Heart right ventricle (tissue), 16 donors: ENCODE results near the gene TAF1C. TPM values are rescaled to one million over a fixed set of nuclear protein-coding genes. Genes with fewer than 3 reads are reported as not detected.

ENCODE experiments used
- ATAC-seq, 8 donors: fragments of 200-7000 bp; cut with Tn5 transposase; one replicate each; pipeline ENCODE4 v1.9.1; 2020; ENCODE audit warnings: mild to moderate bottlenecking in 8 of 8, moderate library complexity in 8 of 8, moderate number of reproducible peaks in 1 of 8
- DNase-seq, 2 donors: peaks; one replicate each; pipeline ENCODE4 v3.0.0-alpha.2; 2020
- H3K27ac ChIP-seq, 10 donors: fragments of 200-600 bp; sonication (generic) in 2 of 10; one replicate each; pipeline versions ENCODE4 v1.5.0 to v1.8.0; 2020 to 2022; ENCODE audit warnings: mild to moderate bottlenecking in 3 of 10
- H3K27me3 ChIP-seq, 7 donors: fragments of 200-600 bp; one replicate each; pipeline ENCODE4 v1.8.0; 2021 to 2022; ENCODE audit warnings: mild to moderate bottlenecking in 2 of 7
- H3K36me3 ChIP-seq, 9 donors: fragments of 200-600 bp; sonication (generic) in 1 of 9; one replicate each; pipeline versions ENCODE4 v1.5.0 to v1.8.0; 2020 to 2022; ENCODE audit warnings: mild to moderate bottlenecking in 2 of 9
- H3K4me1 ChIP-seq, 9 donors: fragments of 200-600 bp; sonication (generic) in 1 of 9; one replicate each; pipeline versions ENCODE4 v1.5.0 to v1.8.0; 2020 to 2022; ENCODE audit warnings: mild to moderate bottlenecking in 4 of 9
- H3K4me3 ChIP-seq, 10 donors: fragments of 200-600 bp; sonication (generic) in 2 of 10; one replicate each; pipeline versions ENCODE4 v1.5.0 to v1.8.0; 2020 to 2022; ENCODE audit warnings: mild to moderate bottlenecking in 7 of 10, moderate library complexity in 2 of 10
- H3K9me3 ChIP-seq, 11 donors: fragments of 200-600 bp in 10 of 11; sonication (generic) in 2 of 11; one replicate each; pipeline versions ENCODE4 v1.5.0 to v1.8.0; 2013 to 2022; ENCODE audit warnings: mild to moderate bottlenecking in 2 of 11, control low read depth in 1 of 11, moderate library complexity in 1 of 11
- WGBS, 2 donors: extraction: QIAGEN DNeasy Blood & Tissue Kit; methylation state at CpG; one replicate each; pipeline ENCODE4 v1.1.7; 2013; ENCODE audit warnings: inconsistent platforms in 1 of 2; 5-methylcytosine and 5-hydroxymethylcytosine counted together
- intact Hi-C, 10 donors: fragments of 100-400 bp; cut with DNase I; formaldehyde crosslinking; loops; one replicate each; pipeline versions ENCODE4 v1.11.1 to v1.14.2; 2022
- polyA plus RNA-seq, 2 donors: library from polyadenylated mRNA; stranded (reverse); fragments of 200-250 nt; gene quantifications; one replicate each; pipeline ENCODE4 v1.2.3, GENCODE V29; 2013
- total RNA-seq, 10 donors: library from RNA; stranded (reverse); fragmentation: NEBNext Ultra II Directional in 3 of 10; extraction: Animal tissue kit (Norgen Biotek cat#: 25700) in 3 of 10; gene quantifications; one replicate each; pipeline versions ENCODE4 v1.2.1 to v1.2.4, GENCODE V29; 2021 to 2023
- TF ChIP-seq, protein P1 (sequence below), 9 donors: fragments of 200-600 bp; sonication (generic) in 2 of 9; IDR thresholded peaks; one replicate each; pipeline versions ENCODE4 v1.5.0 to v1.8.0; 2021 to 2022; ENCODE audit warnings: antibody characterized with exemption in 9 of 9, mild to moderate bottlenecking in 5 of 9, moderate library complexity in 1 of 9
- donor health status: Arrhythmogenic right ventricular cardiomyopathy.
- donor health status: ischemic (EF 13 %, LVEDD 7.1; RV severe dilation, severe dysfunction).
- donor health status: healthy with polysubstance abuse.
- donor health status: DM: no; HTN: yes; CAD: no.
- donor health status: DM: no; HTN: no; CAD: no.
- donor health status: ischemic (EF 25% LVEDD 6.9; RV normal size, moderate dysfunction).
- donor health status: ischemic (EF 25% LVEDD 5.7; RV mildly dilated, moderate dysfunction).
- donor health status: healthy.
- donor health status: DM: yes; HTN: yes; CAD: no.
- donor health status: Ischemic cardiomyopathy.
- donor health status: ischemic (EF 35%, LVEDD 5.7; RV mildly dilated, moderate dysfunction).
- donor health status: nonischemic (EF 11% LVEDD 7.7; RV severe dilation, severe dysfunction).
- donor health status: DM: yes; HTN: yes; CAD: no.
- donor health status: PGD.
- donor health status: ischemic (EF 29% LVEDD 5.4; RV normal size, mild dysfunction).
- donor health status: nonischemic (EF 23%, LVEDD 6.1; RV moderate dilation, normal function).

TAF1C gene
- total and polyA plus RNA-seq, 12 donors = 14.2 to 76.7 (median 21.6) TPM

- H3K9me3 ChIP-seq = no peaks in the 10 kb centered on the region
- 73 to 79% methylated on average over 11 of the region's 11 CpGs for WGBS, 2 donors
- ATAC-seq = peak in 1 of 8 donors; percentile 25
- H3K36me3 ChIP-seq = no peaks in the 10 kb centered on the region
- no peak overlapping the region for H3K27ac ChIP-seq
- peaks cover 0 to 30% (median 7%) of the 10 kb centered on the region in 7 donors for H3K27me3 ChIP-seq
- H3K4me1 ChIP-seq = peaks cover 0 to 2% (median 0%) of the 10 kb centered on the region in 9 donors
- TF ChIP-seq, protein P1, sequence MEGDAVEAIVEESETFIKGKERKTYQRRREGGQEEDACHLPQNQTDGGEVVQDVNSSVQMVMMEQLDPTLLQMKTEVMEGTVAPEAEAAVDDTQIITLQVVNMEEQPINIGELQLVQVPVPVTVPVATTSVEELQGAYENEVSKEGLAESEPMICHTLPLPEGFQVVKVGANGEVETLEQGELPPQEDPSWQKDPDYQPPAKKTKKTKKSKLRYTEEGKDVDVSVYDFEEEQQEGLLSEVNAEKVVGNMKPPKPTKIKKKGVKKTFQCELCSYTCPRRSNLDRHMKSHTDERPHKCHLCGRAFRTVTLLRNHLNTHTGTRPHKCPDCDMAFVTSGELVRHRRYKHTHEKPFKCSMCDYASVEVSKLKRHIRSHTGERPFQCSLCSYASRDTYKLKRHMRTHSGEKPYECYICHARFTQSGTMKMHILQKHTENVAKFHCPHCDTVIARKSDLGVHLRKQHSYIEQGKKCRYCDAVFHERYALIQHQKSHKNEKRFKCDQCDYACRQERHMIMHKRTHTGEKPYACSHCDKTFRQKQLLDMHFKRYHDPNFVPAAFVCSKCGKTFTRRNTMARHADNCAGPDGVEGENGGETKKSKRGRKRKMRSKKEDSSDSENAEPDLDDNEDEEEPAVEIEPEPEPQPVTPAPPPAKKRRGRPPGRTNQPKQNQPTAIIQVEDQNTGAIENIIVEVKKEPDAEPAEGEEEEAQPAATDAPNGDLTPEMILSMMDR (IDR thresholded peaks at IDR 0.05) = no peak
- H3K4me3 ChIP-seq = no peak overlapping the region
- no peak for DNase-seq
- intact Hi-C loops = loop anchor here in 2 of 10 donors (10.0 kb wide), 2 partner anchors 85 to 205 kb away; partner anchors contain the start of gene NECAB2 (in 2 of the 2)
Observed at GRCh38 chr16:84169765-84170310, 17.0 kb downstream of the TAF1C start.

DNA sequence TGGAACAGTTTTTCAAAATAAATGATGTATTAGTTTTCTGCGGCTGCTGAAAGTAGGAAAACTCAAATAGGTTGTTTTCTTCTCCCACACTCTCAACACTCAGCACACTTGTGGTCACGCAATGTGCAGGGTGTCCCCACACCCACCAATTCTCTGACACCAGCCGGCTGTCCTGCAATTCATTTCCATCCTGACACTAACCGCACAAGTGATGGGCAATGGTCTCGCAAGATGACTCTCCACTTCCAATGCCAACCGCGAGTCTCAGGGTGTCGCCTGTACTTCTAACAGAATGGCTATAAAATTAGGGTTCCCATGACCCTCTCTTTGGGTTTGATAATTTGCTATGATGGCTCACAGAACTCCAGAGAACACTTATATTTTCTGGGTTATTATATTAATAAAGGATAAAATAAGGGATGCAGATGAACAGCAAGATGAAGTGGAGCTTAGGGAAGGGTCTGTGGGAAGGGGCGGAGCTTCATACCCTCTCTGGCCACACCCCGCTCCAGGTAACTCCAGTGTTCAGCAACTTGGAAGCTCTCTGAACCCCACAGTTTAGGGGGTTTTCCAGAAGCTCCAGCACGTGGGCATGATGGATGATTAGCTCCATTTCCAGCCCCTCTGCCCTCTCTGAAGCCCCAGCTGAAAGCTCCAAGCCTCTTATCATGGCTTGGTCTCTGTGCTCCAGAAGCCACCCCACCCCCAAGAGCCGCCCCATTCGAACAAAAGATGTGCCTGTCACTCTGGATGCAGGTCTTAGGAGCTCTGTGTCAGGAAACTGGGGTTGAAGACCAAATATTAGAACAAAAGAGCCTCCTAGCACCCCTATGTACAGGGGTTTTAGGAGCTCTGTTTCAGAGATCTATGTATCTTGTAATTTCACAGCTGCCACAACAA lies 19.8 kb downstream of the TAF1C start:
- no peak overlapping the region for H3K27ac ChIP-seq
- TF ChIP-seq, protein P1 (IDR thresholded peaks at IDR 0.05) = no peak
- no peak for DNase-seq
- ATAC-seq = no peak
- no peaks in the 10 kb centered on the region for H3K4me1 ChIP-seq
- H3K27me3 ChIP-seq = peaks cover 0 to 30% (median 7%) of the 10 kb centered on the region in 7 donors
- no peaks in the 10 kb centered on the region for H3K9me3 ChIP-seq
- H3K36me3 ChIP-seq = no peaks in the 10 kb centered on the region
- H3K4me3 ChIP-seq = no peak overlapping the region
- 76 to 83% methylated on average over 13 of the region's 13 CpGs for WGBS, 2 donors
- intact Hi-C loops = no loop called here

DNA sequence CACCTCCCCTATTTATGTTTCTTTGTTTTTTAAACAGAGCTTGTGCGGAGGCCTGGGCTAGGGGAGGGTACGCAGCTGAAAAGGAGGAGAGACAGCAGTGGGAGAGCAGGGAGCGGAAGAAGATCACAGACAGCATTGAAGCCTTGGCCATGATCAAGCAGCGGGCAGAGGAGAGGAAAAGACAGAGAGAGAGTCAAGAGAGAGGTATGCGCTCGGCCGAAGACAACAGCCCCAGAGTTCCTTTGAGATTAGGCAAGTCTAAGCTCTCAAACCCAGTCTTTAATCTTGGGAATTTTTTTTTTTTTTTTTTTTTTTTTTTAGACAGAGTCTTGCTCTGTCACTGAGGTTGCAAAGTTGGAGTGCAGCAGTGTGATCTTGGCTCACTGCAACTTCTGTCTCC lies 21.1 kb downstream of the TAF1C start:
- Histone ChIP-seq H3K9me3 (no peaks in the 10 kb centered on the region), H3K27ac (no peak overlapping the region), H3K4me3 (no peak overlapping the region), H3K27me3 (peaks cover 0 to 42% (median 7%) of the 10 kb centered on the region in 7 donors), H3K4me1 (no peaks in the 10 kb centered on the region), H3K36me3 (no peaks in the 10 kb centered on the region)
- DNase-seq (no peak), ATAC-seq (no peak)
- WGBS, 2 donors = 85 to 86% methylated on average over 7 of the region's 7 CpGs
- intact Hi-C loops = no loop called here
- TF ChIP-seq, protein P1 (IDR thresholded peaks at IDR 0.05) = no peak

GRCh38 chr16:84161801-84162200 lies 25.1 kb downstream of the TAF1C start:
- TF ChIP-seq, protein P1 (IDR thresholded peaks at IDR 0.05) = no peak
- Histone ChIP-seq H3K4me3 (no peak overlapping the region), H3K27ac (no peak overlapping the region), H3K36me3 (no peaks in the 10 kb centered on the region), H3K27me3 (peaks cover 0 to 41% (median 7%) of the 10 kb centered on the region in 7 donors), H3K4me1 (no peaks in the 10 kb centered on the region), H3K9me3 (no peaks in the 10 kb centered on the region)
- WGBS, 2 donors = 72 to 78% methylated on average over 3 of the region's 3 CpGs
- intact Hi-C loops = no loop called here
- ATAC-seq (no peak), DNase-seq (no peak)
